Ascending aorta (tissue), 2 donors: ENCODE data around the gene FOXK2. TPM values are rescaled to one million over a fixed set of nuclear protein-coding genes. Genes with fewer than 3 reads are reported as not detected.
"Not testable (repeated sequence)": the region's sequence is repeated elsewhere in the genome, so short reads cannot be mapped to it uniquely, and the experiment has no call there.

Source experiments
- DNase-seq, 2 donors: peaks; one replicate each; pipeline ENCODE4 v3.0.0-alpha.2; 2019; ENCODE audit warnings: low spot score in 2 of 2
- H3K27ac ChIP-seq, 2 donors: fragments of 200-600 bp; sonication (generic); one replicate each; pipeline ENCODE4 v1.5.1; 2016 to 2017; ENCODE audit warnings: mild to moderate bottlenecking in 1 of 2
- H3K27me3 ChIP-seq: fragments of 200-600 bp; sonication (generic); one replicate; pipeline ENCODE4 v1.5.1; 2017
- H3K36me3 ChIP-seq, 2 donors: fragments of 200-600 bp; sonication (generic); one replicate each; pipeline ENCODE4 v1.5.1; 2016
- H3K4me1 ChIP-seq, 2 donors: fragments of 200-600 bp; sonication (generic); one replicate each; pipeline ENCODE4 v1.5.1; 2016 to 2017; ENCODE audit warnings: mild to moderate bottlenecking in 1 of 2
- H3K4me3 ChIP-seq, 2 donors: fragments of 200-600 bp; sonication (generic); one replicate each; pipeline ENCODE4 v1.5.1; 2016 to 2017; ENCODE audit warnings: mild to moderate bottlenecking in 1 of 2
- H3K9me3 ChIP-seq, 2 donors: fragments of 200-600 bp; sonication (generic); one replicate each; pipeline ENCODE4 v1.5.1; 2016
- CTCF ChIP-seq, 3 experiments: fragments of 200-600 bp in 2 of 3; fragments of 450-650 bp in 1 of 3; sonication (generic) in 2 of 3; IDR thresholded peaks; one replicate each; pipeline ENCODE4 v1.5.1; 2016 to 2019; ENCODE audit warnings: antibody characterized with exemption in 3 of 3, mild to moderate bottlenecking in 1 of 3, moderate library complexity in 1 of 3
- intact Hi-C: fragments of 100-400 bp; cut with DNase I; formaldehyde crosslinking; loops from one replicate; pipeline ENCODE4 v1.15.1; 2023
- total RNA-seq: library from RNA; depleted of rRNA; stranded (reverse); fragments of >200 nt; gene quantifications from one replicate; pipeline ENCODE4 v1.1.0, GENCODE V29; 2016

FOXK2 gene
- total RNA-seq, 1 donor from 2014 or later = 131 TPM

DNA sequence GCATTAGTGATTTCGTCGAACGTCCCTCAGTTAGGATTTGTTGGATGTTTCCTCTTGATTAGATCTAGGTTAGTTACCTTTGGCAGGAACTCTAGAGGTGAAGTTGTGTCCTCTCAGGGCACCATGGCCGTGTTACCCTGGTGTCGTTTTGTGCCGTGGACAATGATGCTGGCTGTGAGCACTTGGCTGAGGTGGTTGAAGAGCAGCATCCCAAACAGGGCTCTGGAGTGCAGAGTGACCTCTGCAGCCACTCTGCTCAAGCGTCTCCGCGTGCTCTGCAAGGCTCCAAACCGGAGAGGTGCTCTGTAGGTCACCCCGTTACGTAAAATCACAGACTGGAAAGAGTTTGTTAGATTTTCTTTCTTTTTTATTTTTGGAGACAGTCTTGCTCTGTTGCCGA, 33.0 kb downstream of the FOXK2 start:
- no peaks in the 10 kb centered on the region for H3K27me3 ChIP-seq
- intact Hi-C loops = loop anchor here (2.0 kb wide), 3 partner anchors 16 to 202 kb away; partner anchors contain the start of gene FOXK2

DNA sequence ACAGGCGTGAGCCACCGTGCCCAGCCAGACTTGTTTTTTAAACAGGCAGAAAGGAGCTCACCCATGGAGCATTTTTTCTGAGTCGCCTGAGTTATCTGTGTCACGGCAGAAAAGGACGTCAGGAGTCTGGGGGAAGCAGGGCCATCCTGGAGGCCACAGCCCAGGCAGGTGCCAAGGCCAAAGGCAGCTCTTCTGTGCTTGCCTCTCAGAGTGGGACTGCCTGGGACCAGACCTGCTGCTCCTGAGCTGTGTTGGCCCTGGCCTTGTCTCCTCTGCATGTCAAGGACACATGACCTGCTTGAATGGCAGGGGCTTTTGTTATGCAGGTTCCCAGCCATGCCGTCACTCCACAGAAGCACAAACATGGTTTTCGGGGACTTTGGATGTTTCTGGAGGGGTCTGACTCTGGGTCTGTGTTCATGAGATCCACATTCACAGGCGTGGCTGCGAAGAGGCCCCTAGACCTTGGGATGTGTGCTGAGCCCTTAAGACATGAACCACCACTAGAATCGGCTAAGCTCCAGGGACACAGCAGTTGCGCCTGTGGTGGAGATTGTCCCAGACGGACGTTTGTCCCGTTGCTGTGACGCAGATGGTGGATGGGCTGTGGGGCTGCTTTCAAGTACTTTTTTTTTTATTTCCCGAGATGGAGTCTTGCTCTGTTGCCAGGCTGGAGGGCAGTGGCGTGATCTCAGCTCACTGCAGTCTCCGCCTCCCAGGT, 33.8 kb downstream of the FOXK2 start:
- no peak overlapping the region for H3K4me3 ChIP-seq
- no peak for DNase-seq
- peaks cover 0 to 3% of the 10 kb centered on the region in 2 donors for H3K36me3 ChIP-seq
- TF ChIP-seq CTCF (IDR thresholded peaks at IDR 0.05) = no peak
- peak overlapping the region; percentile 53 to 69 for H3K27ac ChIP-seq
- peaks cover 10 to 38% of the 10 kb centered on the region in 2 donors for H3K4me1 ChIP-seq
- no peaks in the 10 kb centered on the region for H3K9me3 ChIP-seq
- intact Hi-C loops = loop anchor here (2.0 kb wide), 3 partner anchors 17 to 203 kb away; partner anchors contain the start of gene FOXK2
- H3K27me3 ChIP-seq = no peaks in the 10 kb centered on the region

More for the DNA sequence above, 33.0 kb downstream of the FOXK2 start:
- Histone ChIP-seq H3K9me3 (no peaks in the 10 kb centered on the region), H3K4me3 (no peak overlapping the region), H3K4me1 (peaks cover 10 to 40% of the 10 kb centered on the region in 2 donors), H3K36me3 (no peaks in the 10 kb centered on the region), H3K27ac (peak overlapping the region; percentile 43 to 71)
- DNase-seq = no peak
- no peak for TF ChIP-seq CTCF (IDR thresholded peaks at IDR 0.05)

- intact Hi-C loops, H3K27ac ChIP-seq, H3K36me3 ChIP-seq, H3K4me3 ChIP-seq, H3K27me3 ChIP-seq, H3K9me3 ChIP-seq, DNase-seq: not testable (repeated sequence)
- H3K4me1 ChIP-seq = peaks cover 6 to 21% of the 10 kb centered on the region in 2 donors
Measured at GRCh38 chr17:82557510-82557909, 38.0 kb downstream of the FOXK2 start.

GRCh38 chr17:82559566-82560251, 40.2 kb downstream of the FOXK2 start:
- DNase-seq = no peak
- peaks cover 0 to 8% of the 10 kb centered on the region in 2 donors for H3K36me3 ChIP-seq
- no peak for TF ChIP-seq CTCF (IDR thresholded peaks at IDR 0.05)
- peaks cover 0 to 3% of the 10 kb centered on the region in 2 donors for H3K4me1 ChIP-seq
- intact Hi-C loops = no loop called here
- no peaks in the 10 kb centered on the region for H3K27me3 ChIP-seq
- H3K9me3 ChIP-seq = no peaks in the 10 kb centered on the region
- no peak overlapping the region for H3K4me3 ChIP-seq
- no peak overlapping the region for H3K27ac ChIP-seq

DNA sequence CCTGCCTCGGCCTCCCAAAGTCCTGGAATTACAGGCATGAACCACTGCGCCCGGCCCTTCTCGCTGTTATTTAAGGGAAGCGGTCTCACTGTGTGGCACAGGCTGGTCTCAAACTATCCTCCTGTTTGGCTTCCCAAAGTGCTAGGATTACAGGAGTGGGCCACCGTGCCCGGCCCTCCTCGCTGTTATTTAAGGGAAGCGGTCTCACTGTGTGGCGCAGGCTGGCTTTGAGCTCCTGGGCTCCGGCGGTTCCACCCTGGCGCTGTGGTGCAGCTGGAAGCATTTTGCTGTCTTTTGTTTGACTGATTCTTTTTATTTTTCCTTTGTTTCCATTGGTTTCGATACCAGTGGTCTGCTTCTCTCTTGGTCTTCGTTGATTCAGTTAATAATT, 40.7 kb downstream of the FOXK2 start:
- intact Hi-C loops = no loop called here

More for the DNA sequence above, 40.7 kb downstream of the FOXK2 start:
- no peak overlapping the region for H3K27ac ChIP-seq
- H3K4me3 ChIP-seq = no peak overlapping the region
- DNase-seq = no peak
- peaks cover 0 to 14% of the 10 kb centered on the region in 2 donors for H3K36me3 ChIP-seq
- H3K27me3 ChIP-seq = no peaks in the 10 kb centered on the region
- no peaks in the 10 kb centered on the region for H3K9me3 ChIP-seq
- TF ChIP-seq CTCF (IDR thresholded peaks at IDR 0.05) = no peak
- H3K4me1 ChIP-seq = peaks cover 0 to 3% of the 10 kb centered on the region in 2 donors
